Panc1 (cell line): ENCODE measurements around the gene FAM228B. TPM values are rescaled to one million over a fixed set of nuclear protein-coding genes. Genes with fewer than 3 reads are reported as not detected.

Experiments used
- ATAC-seq: fragments of 200-7000 bp; cut with Tn5 transposase; 2 replicates; pipeline ENCODE4 v1.9.1; 2020; ENCODE audit warnings: mild to moderate bottlenecking, moderate library complexity
- Bru-seq: library from RNA; stranded (reverse); fragments of 400-500 nt; gene quantifications from one replicate; lab custom pipeline; 2021; lab: Mats Ljungman, UMichigan
- BruChase-seq, 2 experiments: library from RNA; stranded (reverse); fragments of 400-500 nt; gene quantifications; one replicate each; lab custom pipeline; 2021; lab: Mats Ljungman, UMichigan
- BruUV-seq: library from RNA; stranded (reverse); fragments of 400-500 nt; replicated peaks from 2 replicates; lab custom pipeline; 2021; lab: Mats Ljungman, UMichigan
- CTCF ChIA-PET: fragments of 300-600 bp; sonication (Branson Sonifier 250); formaldehyde crosslinking; loops from one replicate; lab custom pipeline; 2022; ENCODE audit warnings: antibody characterized with exemption; lab: Charles Lee
- POLR2A ChIA-PET: fragments of 300-600 bp; sonication (Branson Sonifier 250); formaldehyde crosslinking; loops from one replicate; lab custom pipeline; 2022; ENCODE audit warnings: antibody characterized with exemption; lab: Charles Lee
- DNase-seq: peaks from one replicate; pipeline ENCODE4 v3.0.0-alpha.2; 2010; ENCODE audit warnings: low read depth, low spot score
- H3K27ac ChIP-seq: 2 replicates; pipeline ENCODE4 v1.5.1; 2011; ENCODE audit warnings: mild to moderate bottlenecking, low read length, inconsistent platforms
- H3K27me3 ChIP-seq: fragments of 200-500 bp; sonication (Bioruptor generic); 2 replicates; pipeline ENCODE4 v1.6.0; 2014; ENCODE audit warnings: low read length, inconsistent platforms; ENCODE audit not compliant: control insufficient read depth, insufficient read depth
- H3K36me3 ChIP-seq: fragments of 200-500 bp; sonication (Bioruptor generic); 2 replicates; pipeline ENCODE4 v1.5.1; 2014; ENCODE audit warnings: inconsistent platforms, mild to moderate bottlenecking, low read length, moderate library complexity; ENCODE audit not compliant: control insufficient read depth, insufficient read depth
- H3K4me1 ChIP-seq: 2 replicates; pipeline ENCODE4 v1.5.1; 2011; ENCODE audit warnings: inconsistent platforms, mild to moderate bottlenecking, low read length, moderate library complexity; ENCODE audit not compliant: control insufficient read depth, insufficient read depth
- H3K4me3 ChIP-seq, 2 experiments: 2 replicates each; pipeline ENCODE4 v1.5.1; 2011 to 2012; ENCODE audit warnings: low read depth in 2 of 2, low read length in 2 of 2, mild to moderate bottlenecking in 2 of 2, inconsistent platforms in 1 of 2, moderate library complexity in 1 of 2
- H3K9me3 ChIP-seq: fragments of 200-500 bp; sonication (Bioruptor generic); 2 replicates; pipeline ENCODE4 v1.5.1; 2014; ENCODE audit warnings: low read depth, mild to moderate bottlenecking, inconsistent platforms, low read length, moderate library complexity; ENCODE audit not compliant: control insufficient read depth, insufficient read depth
- POLR2AphosphoS5 ChIP-seq: IDR thresholded peaks from 2 replicates; pipeline ENCODE4 v1.6.1; 2012; ENCODE audit warnings: mild to moderate bottlenecking, low read depth, low read length, moderate library complexity
- REST ChIP-seq, 2 experiments: IDR thresholded peaks; 2 replicates each; pipeline ENCODE4 v1.6.1; 2011 to 2012; ENCODE audit warnings: low read depth in 2 of 2, control low read depth in 1 of 2, low read length in 1 of 2, mild to moderate bottlenecking in 1 of 2, moderate library complexity in 1 of 2; ENCODE audit not compliant: insufficient read depth in 1 of 2
- SIN3A ChIP-seq: IDR thresholded peaks from 2 replicates; pipeline ENCODE4 v1.6.1; 2012; ENCODE audit warnings: low read depth, mild to moderate bottlenecking, low read length, moderate library complexity, borderline replicate concordance; ENCODE audit not compliant: insufficient read depth
- TCF7L2 ChIP-seq: IDR thresholded peaks from 2 replicates; pipeline ENCODE4 v1.6.1; 2011; ENCODE audit warnings: mild to moderate bottlenecking, low read depth, low read length, inconsistent platforms
- in situ Hi-C: cut with HindIII; loops from 2 replicates; pipeline ENCODE4 v1.10.0; 2016; ENCODE audit warnings: low sequenced_read_pairs, low pct_unique_long_range_greater_than_20kb
- intact Hi-C: fragments of 100-400 bp; cut with micrococcal nuclease; formaldehyde crosslinking; loops from one replicate; pipeline ENCODE4 v1.10.0; 2022; ENCODE audit not compliant: unreplicated experiment
- long read RNA-seq: library from polyadenylated mRNA; unstranded; transcript quantifications from one replicate; pipeline ENCODE4 v2.0.0, GENCODE V29; 2021; ENCODE audit not compliant: unreplicated experiment
- polyA plus RNA-seq: library from polyadenylated mRNA; unstranded; fragments of >200 nt; gene quantifications from one replicate; pipeline ENCODE4 v1.2.1, GENCODE V29; 2012; ENCODE audit warnings: missing spikeins; ENCODE audit not compliant: insufficient read length
- total RNA-seq: library from RNA; stranded (reverse); gene quantifications from one replicate; pipeline ENCODE4 v1.2.1, GENCODE V29; 2021; ENCODE audit not compliant: unreplicated experiment
- TF ChIP-seq, protein P1 (sequence below): fragments of 450-650 bp; IDR thresholded peaks from 2 replicates; pipeline ENCODE4 v1.5.1; 2017; ENCODE audit warnings: mild to moderate bottlenecking

FAM228B gene
- total RNA-seq (23.0 TPM), Bru-seq, nascent RNA (percentile 53 among the genes with signal in this experiment), BruChase-seq, experiment 1, labeled RNA remaining after a 2-hour chase (percentile 51 among the genes with signal in this experiment), BruChase-seq, experiment 2, labeled RNA remaining after a 6-hour chase (percentile 51 among the genes with signal in this experiment)
- 8.6 TPM for polyA plus RNA-seq
- long read RNA-seq, partial matches to known transcripts = 5 of 26 reads
- long read RNA-seq, other reads (novel, unspliced or antisense) = 20 of 26 reads

GRCh38 chr2:24123195-24123921 lies at the start of gene FAM228B, which contains the start of gene PFN4:
Gene FAM228B (plus strand): TSS chr2:24123469. CDS start chr2:24124362, 893 bp downstream.
Gene PFN4 (minus strand): TSS chr2:24123334. CDS start chr2:24122535, 799 bp downstream.
- H3K27ac ChIP-seq = peak within 1 kb of the TSS; percentile 97
- no peaks in the 10 kb centered on the region for H3K36me3 ChIP-seq
- no peak for DNase-seq
- ChIA-PET CTCF (no interaction called here), POLR2A (interaction anchor here (0.6 to 0.7 kb wide), 2 partner anchors 58 to 674 kb away, joined by 3 to 4 read pairs; no protein-coding TSS in a partner anchor)
- H3K4me3 ChIP-seq = peak within 1 kb of the TSS; percentile 82 to 95
- intact Hi-C loops = no loop called here
- TF ChIP-seq REST (IDR thresholded peaks at IDR 0.05; ENCODE audit: insufficient read depth in 1 of 2, low read depth in 2 of 2, low read length in 1 of 2) = peak in 1 of 2 experiments; percentile 11; a peak in 1 of 4 replicates
- peak; percentile 59; the same call in 1 of the 2 replicates for TF ChIP-seq SIN3A
- TF ChIP-seq TCF7L2 = no peak; the same call in 1 of the 2 replicates
- peak; percentile 81 for TF ChIP-seq POLR2AphosphoS5
- in situ Hi-C loops = no loop called here
- peaks cover 12% of the 10 kb centered on the region for H3K4me1 ChIP-seq
- peak; percentile 99 for ATAC-seq
- no peaks in the 10 kb centered on the region for H3K9me3 ChIP-seq
- no TSS peak for BruUV-seq
- H3K27me3 ChIP-seq = no peaks in the 10 kb centered on the region

DNA sequence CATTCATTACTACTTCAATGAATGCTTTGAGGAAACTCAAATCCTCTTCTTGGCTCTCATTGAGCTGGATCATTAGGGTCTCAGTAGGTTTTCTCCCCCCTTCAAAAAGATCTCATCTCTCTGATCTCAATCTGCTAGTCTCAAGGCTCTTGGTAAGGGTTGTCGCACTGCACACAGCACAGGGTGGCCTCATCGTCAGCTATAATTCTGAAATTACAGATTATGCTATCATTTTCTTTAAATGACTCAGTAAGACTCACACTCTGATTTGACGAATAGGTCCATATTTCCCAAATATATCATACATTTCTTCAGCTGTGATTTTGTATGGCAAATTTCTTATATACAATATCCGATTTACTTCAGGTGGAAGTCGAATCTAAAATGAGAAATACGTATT lies 49.5 kb upstream of the FAM228B start:
- ATAC-seq = no peak
- TF ChIP-seq SIN3A = no peak
- no peak for TF ChIP-seq REST (IDR thresholded peaks at IDR 0.05; ENCODE audit: insufficient read depth in 1 of 2, low read depth in 2 of 2, low read length in 1 of 2)
- no peak for TF ChIP-seq TCF7L2
- no peak for TF ChIP-seq POLR2AphosphoS5
- TF ChIP-seq, protein P1, sequence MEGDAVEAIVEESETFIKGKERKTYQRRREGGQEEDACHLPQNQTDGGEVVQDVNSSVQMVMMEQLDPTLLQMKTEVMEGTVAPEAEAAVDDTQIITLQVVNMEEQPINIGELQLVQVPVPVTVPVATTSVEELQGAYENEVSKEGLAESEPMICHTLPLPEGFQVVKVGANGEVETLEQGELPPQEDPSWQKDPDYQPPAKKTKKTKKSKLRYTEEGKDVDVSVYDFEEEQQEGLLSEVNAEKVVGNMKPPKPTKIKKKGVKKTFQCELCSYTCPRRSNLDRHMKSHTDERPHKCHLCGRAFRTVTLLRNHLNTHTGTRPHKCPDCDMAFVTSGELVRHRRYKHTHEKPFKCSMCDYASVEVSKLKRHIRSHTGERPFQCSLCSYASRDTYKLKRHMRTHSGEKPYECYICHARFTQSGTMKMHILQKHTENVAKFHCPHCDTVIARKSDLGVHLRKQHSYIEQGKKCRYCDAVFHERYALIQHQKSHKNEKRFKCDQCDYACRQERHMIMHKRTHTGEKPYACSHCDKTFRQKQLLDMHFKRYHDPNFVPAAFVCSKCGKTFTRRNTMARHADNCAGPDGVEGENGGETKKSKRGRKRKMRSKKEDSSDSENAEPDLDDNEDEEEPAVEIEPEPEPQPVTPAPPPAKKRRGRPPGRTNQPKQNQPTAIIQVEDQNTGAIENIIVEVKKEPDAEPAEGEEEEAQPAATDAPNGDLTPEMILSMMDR = no peak
- no peak overlapping the region for H3K27ac ChIP-seq
- H3K4me3 ChIP-seq = no peak overlapping the region
- in situ Hi-C loops (no loop called here), intact Hi-C loops (no loop called here)
- no peaks in the 10 kb centered on the region for H3K27me3 ChIP-seq
- POLR2A ChIA-PET = no interaction called here
- CTCF ChIA-PET = no interaction called here
- DNase-seq = no peak
- peaks cover 13% of the 10 kb centered on the region; the same call in 1 of the 2 replicates for H3K4me1 ChIP-seq
- BruUV-seq = no TSS peak
- peaks cover 17% of the 10 kb centered on the region for H3K36me3 ChIP-seq
- H3K9me3 ChIP-seq = no peaks in the 10 kb centered on the region
